Hematopoietic multipotent progenitor cell treated with erythropoietin and hydrocortisone succinate and interleukin-3 and kit ligand, for 6 days (in vitro differentiated cells): ENCODE results near the gene LMAN1L.

Experiments
- DNase-seq: peaks from one replicate; pipeline ENCODE4 v3.0.0-alpha.2; 2015

LMAN1L gene

GRCh38 chr15:74817370-74817737 lies 4.7 kb downstream of the LMAN1L start:
- DNase-seq, result no peak

- DNase-seq, result no peak
Observed at GRCh38 chr15:74820056-74820455, 7.4 kb downstream of the LMAN1L start.

GRCh38 chr15:74821091-74821789 lies 8.6 kb downstream of the LMAN1L start:
- DNase-seq, result no peak

GRCh38 chr15:74821790-74822158 lies 9.1 kb downstream of the LMAN1L start:
- no peak for DNase-seq

- DNase-seq, result no peak
Observed at GRCh38 chr15:74822233-74822632, 9.6 kb downstream of the LMAN1L start.

DNA sequence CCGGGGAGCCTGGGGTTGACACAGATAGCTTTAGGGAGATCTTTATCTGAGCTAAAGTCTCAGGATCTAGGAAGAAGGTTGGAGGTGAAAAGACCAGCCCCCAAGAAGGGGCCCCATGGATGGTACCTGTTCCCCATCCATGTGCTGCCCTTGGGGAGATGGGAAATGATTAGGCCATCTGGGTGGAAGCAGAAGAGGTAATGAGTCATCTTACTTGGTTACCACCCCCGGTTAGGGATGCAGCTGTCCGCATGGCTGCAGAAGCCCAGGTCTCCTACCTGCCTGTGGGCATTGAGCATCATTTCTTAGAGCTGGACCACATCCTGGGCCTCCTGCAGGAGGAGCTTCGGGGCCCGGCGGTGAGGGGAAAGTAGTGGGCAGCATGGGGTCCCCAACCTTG lies 10.7 kb downstream of the LMAN1L start:
- DNase-seq, result no peak

GRCh38 chr15:74824976-74825375 lies 12.3 kb downstream of the LMAN1L start:
- DNase-seq, result no peak

DNA sequence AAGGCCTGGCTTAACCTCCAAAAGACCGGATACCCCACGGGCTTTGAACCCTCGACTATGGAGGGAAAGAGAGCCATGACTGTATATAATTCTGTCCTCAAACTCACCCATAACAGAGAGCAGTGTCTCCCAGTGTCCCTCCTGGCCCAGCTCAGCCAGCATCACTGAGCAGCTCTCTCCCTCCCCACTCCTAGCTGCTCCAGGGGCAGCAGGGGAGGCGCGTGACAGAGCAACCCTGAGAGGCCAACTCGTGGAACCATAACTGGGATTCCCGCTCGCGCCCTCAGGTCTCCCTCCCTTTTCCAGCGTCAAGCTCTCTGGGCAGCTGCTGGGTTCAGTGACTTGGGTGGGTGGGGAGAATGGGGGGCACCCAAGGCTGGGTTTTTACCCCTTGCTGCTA lies 13.2 kb downstream of the LMAN1L start:
- DNase-seq, result no peak

DNA sequence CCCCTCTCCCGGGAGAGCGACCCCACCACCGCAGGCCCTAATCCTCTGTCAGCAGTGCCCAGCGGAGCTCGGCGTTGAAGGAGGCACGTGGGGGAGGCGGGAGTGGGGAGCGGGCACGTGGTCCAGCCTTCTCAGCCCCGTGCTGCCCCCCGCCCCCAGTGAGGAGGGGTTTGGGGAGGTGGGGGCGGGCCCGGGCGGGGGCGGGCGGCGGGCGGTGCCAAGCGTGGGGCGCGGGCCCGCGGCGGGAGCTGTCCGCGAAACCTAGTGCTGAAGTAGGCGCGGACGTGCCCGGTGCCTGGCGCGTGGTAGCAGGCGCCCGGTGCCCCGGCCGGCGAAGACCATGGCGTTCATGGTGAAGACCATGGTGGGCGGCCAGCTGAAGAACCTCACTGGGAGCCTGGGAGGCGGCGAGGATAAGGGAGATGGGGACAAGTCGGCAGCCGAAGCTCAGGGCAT lies 13.8 kb downstream of the LMAN1L start, which contains the start of gene CPLX3:
TSS of gene CPLX3 (plus strand) at position 264 of the 456 bp plus-strand sequence. CDS start at position 341, 77 bp downstream.
- peak; percentile 43 for DNase-seq

- DNase-seq, result no peak
Observed at GRCh38 chr15:74826921-74827320, 14.3 kb downstream of the LMAN1L start.

GRCh38 chr15:74827614-74828013 lies 15.0 kb downstream of the LMAN1L start:
- no peak for DNase-seq

- no peak for DNase-seq
Observed at GRCh38 chr15:74828835-74829234, 16.2 kb downstream of the LMAN1L start.

- DNase-seq, result no peak
Observed at GRCh38 chr15:74829486-74829885, 16.9 kb downstream of the LMAN1L start.

- no peak for DNase-seq
Observed at GRCh38 chr15:74829991-74830390, 17.4 kb downstream of the LMAN1L start.

GRCh38 chr15:74830868-74831267 lies 18.2 kb downstream of the LMAN1L start:
- no peak for DNase-seq

DNA sequence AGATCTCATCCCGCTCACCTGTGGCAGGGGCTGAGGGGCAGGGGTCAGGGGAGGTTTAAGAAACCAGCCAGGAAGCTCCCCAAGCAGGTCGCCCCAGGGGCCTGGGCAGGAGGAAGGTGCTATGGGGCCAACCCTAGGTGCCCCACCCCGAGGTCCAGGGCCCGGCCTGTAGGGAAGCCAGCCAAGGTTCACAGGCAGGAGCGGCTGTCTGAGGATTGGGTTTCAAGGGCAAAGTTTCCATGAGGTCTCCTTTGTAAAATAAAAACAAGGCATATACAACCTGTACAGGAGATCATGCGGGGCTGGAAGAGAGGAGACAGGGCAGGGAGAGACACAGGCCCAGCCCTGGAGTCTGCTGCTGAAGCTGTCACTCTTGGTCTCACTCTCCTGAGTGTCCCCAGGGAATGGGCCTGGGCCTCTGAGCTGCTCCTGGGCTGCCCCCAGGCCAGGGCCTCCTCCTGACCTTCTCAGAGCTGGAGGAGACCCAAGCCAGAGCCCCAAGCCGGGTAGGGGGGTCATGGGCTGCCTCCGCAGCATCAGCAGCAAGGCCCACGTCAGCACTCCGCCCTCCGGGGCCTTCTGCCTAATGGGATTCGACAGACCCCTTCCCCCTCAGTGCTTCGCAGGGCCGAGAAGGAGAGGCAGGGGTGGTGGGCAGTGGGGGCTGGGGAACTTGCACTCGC lies 19.3 kb downstream of the LMAN1L start:
- no peak for DNase-seq

DNA sequence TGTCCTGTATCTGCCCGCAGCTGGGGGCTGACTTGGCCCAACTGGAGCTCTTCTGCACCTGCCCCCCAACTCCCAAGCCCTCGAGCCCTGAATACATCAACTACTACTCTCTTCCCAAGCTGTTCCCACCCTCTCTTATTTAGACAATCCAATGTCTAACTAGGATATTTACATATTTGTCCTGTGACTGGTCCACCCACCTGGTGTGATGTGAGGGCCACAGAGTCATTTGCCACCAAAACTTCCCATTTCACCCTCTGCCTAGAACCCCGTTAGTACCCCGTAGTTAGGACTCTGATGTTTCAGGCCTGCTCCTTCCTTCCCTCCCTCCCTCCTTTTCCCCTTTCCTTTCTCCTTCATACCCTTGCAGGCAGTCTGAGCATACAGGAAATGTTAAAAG lies 20.2 kb downstream of the LMAN1L start:
- DNase-seq, result no peak

DNA sequence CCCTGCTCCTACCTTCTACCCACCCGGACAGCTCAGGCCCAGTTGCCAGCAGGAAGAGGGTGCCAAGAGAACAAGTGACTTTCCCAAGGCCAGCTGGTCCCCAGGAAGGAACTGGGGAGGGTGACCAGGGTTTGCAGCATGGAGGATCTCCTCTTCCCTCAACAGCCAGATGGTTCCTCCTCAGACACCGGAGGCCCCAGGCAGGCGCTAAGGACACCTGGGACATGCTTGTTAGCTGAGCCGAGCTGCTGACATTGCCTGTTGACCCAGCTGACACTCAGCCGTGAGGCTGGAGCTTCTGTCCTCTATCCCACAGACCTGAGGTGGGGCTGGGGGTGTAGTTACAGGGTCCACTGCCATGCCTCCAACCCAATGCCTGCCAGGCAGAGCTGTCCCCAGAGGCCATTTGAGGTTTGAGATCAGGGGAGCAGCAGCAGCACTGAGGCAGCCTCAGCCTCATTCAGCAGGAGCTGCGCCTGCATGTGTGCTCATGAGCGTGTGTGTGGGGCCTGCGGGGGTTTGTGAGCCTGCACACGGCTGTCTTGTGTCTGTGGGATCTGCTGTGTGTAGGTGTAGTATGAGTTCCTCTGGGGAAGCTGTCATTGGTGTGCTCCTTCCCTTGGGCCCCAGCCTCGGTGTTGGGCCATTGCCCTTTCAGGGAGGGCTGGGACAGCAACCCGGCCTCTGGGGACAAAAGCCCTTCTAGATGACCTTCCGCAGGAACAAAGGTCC lies 20.9 kb downstream of the LMAN1L start:
- no peak for DNase-seq

GRCh38 chr15:74835312-74835823 lies 22.7 kb downstream of the LMAN1L start:
- peak; percentile 73 for DNase-seq

- no peak for DNase-seq
Observed at GRCh38 chr15:74836846-74837245, 24.2 kb downstream of the LMAN1L start.

- peak; percentile 47 for DNase-seq
Observed at GRCh38 chr15:74837482-74838136, 25.0 kb downstream of the LMAN1L start.

DNA sequence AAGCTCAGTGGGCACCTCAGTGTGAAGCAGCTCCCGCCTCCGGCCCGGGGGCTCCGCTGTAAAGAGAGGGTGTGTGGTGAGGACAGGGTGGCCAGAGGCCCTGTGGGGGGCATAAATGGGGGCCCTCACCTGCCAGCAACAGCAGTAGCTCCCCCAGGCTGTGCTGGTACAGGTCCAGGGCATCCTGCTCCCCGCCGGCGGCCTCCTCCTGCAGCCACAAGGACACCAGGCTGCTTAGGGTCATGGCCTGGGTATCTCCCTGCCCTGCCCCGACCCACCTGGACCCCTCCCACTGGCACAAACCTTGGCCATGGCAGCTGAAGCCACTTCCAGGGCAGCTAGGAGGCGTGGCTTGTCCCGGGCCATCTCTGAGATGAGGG lies 25.5 kb downstream of the LMAN1L start:
- no peak for DNase-seq
